Measurements from ENCODE around the gene ARHGEF7.

GRCh38 chr13:111241006-111241755 is 126.1 kb downstream of the ARHGEF7 start:
- TF ChIP-seq EZH2phosphoT487 (IDR thresholded peaks at IDR 0.05; ENCODE audit: borderline replicate concordance) (no peak), CTCF (conservative IDR thresholded peaks at IDR 0.05; ENCODE audit: low read length) (no peak)
